ENCODE results near the gene SCOC.

DNA sequence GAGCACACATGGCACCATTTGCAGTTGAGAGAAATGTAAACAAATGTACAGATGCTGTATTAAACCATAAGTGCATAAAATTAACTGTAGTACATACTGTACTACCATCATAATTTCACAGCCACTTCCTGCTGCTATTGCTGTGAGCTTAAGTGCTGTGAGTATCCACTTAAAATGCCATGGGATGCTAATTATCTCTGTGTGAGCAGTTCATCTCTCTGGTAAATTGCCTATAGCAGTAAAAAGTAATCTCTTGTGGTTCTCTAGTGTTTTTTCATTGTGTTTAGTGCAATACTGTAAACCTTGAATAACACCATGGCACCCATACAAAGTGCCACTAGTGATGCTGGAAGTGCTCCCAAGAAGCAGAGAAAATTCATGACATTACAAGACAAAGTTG, 9.9 kb upstream of the SCOC start:
- TF ChIP-seq CTCF (IDR thresholded peaks at IDR 0.05): no peak
- TF ChIP-seq POLR2A (IDR thresholded peaks at IDR 0.05): no peak

Measured in uterus (tissue), 2 donors.